Loucy (cell line): Measurements from ENCODE around the gene HCRT.

Source experiments
- H2AFZ ChIP-seq: fragments of 200-600 bp; sonication (generic); 2 replicates; pipeline ENCODE4 v1.6.0; 2016; ENCODE audit warnings: antibody characterized with exemption, mild to moderate bottlenecking, low read length, moderate library complexity
- H3F3A ChIP-seq: fragments of 200-600 bp; 2 replicates; pipeline ENCODE4 v1.6.0; 2016; ENCODE audit warnings: antibody characterized with exemption, low read depth, mild to moderate bottlenecking
- H3K27me3 ChIP-seq: fragments of 200-600 bp; sonication (generic); 2 replicates; pipeline ENCODE4 v1.6.1; 2014; ENCODE audit warnings: low read length, mild to moderate bottlenecking; ENCODE audit not compliant: insufficient read depth, poor library complexity, severe bottlenecking
- H3K36me3 ChIP-seq: fragments of 200-600 bp; sonication (generic); 2 replicates; pipeline ENCODE4 v1.6.1; 2016; ENCODE audit warnings: low read length; ENCODE audit not compliant: insufficient read depth
- H3K4me1 ChIP-seq: fragments of 200-600 bp; sonication (generic); 2 replicates; pipeline ENCODE4 v1.5.1; 2014; ENCODE audit warnings: low read length, mild to moderate bottlenecking; ENCODE audit not compliant: insufficient read depth, poor library complexity, severe bottlenecking
- H3K4me2 ChIP-seq: fragments of 200-600 bp; sonication (generic); 2 replicates; pipeline ENCODE4 v1.6.0; 2014; ENCODE audit warnings: antibody characterized with exemption, low read length, low read depth, mild to moderate bottlenecking; ENCODE audit not compliant: poor library complexity, severe bottlenecking
- H3K4me3 ChIP-seq: fragments of 200-600 bp; sonication (generic); 2 replicates; pipeline ENCODE4 v1.5.1; 2014; ENCODE audit warnings: low read length, mild to moderate bottlenecking, mixed read lengths; ENCODE audit not compliant: poor library complexity, severe bottlenecking
- H3K79me2 ChIP-seq: fragments of 200-600 bp; sonication (generic); 2 replicates; pipeline ENCODE4 v1.6.1; 2014; ENCODE audit warnings: low read length; ENCODE audit not compliant: insufficient read depth
- H3K9ac ChIP-seq: fragments of 200-600 bp; sonication (generic); 2 replicates; pipeline ENCODE4 v1.6.0; 2014; ENCODE audit warnings: mild to moderate bottlenecking, low read depth, low read length, moderate library complexity; ENCODE audit not compliant: poor library complexity, severe bottlenecking
- H3K9me2 ChIP-seq: fragments of 200-600 bp; sonication (generic); replicated peaks from 2 replicates; pipeline ENCODE4 v1.6.1; 2016; ENCODE audit warnings: low read depth, low read length, mixed read lengths
- H3K9me3 ChIP-seq: fragments of 200-600 bp; sonication (generic); 2 replicates; pipeline ENCODE4 v1.6.1; 2014; ENCODE audit warnings: mild to moderate bottlenecking, antibody characterized with exemption, low read length, low read depth; ENCODE audit not compliant: insufficient read depth
- H4K20me1 ChIP-seq: fragments of 200-600 bp; sonication (generic); 2 replicates; pipeline ENCODE4 v1.6.0; 2014; ENCODE audit warnings: antibody characterized with exemption, low read length, mild to moderate bottlenecking; ENCODE audit not compliant: insufficient read depth, poor library complexity, severe bottlenecking
- EZH2phosphoT487 ChIP-seq: fragments of 200-600 bp; IDR thresholded peaks from 2 replicates; pipeline ENCODE4 v1.6.1; 2018; ENCODE audit warnings: antibody characterized with exemption, mild to moderate bottlenecking, moderate library complexity, borderline replicate concordance
- TF ChIP-seq, protein P1 (sequence below): fragments of 200-600 bp; sonication (generic); conservative IDR thresholded peaks from 2 replicates; pipeline ENCODE4 v1.5.1; 2014; ENCODE audit warnings: mild to moderate bottlenecking, antibody characterized with exemption, low read length

The HCRT gene

DNA sequence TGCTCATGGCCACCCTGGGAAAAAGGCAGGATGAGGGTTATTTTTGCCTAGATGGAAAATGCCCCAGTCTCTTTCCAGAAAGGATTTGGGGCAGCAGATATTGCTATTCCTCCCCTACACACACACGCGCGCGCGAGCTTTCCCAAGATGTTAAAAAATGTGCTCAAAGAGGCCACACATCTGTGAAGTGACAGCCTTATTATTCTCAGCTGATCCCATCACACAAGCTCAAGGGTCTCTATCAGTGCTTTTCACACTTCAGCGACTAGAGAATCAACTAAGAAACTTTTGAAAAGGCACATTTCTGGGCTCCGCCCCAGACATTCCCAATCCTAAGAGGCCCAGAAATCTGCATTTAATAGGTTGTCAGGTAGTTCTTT lies 24.7 kb downstream of the HCRT start:
- Histone ChIP-seq H3K4me1 (no peaks in the 10 kb centered on the region), H4K20me1 (no peaks in the 10 kb centered on the region), H3K79me2 (no peaks in the 10 kb centered on the region), H3K36me3 (no peaks in the 10 kb centered on the region), H3K4me3 (no peak overlapping the region), H3K9ac (no peak overlapping the region), H3K9me3 (no peaks in the 10 kb centered on the region), H3K9me2 (no peaks in the 10 kb centered on the region), H3K4me2 (no peak overlapping the region), H2AFZ (no peak overlapping the region), H3K27me3 (no peaks in the 10 kb centered on the region), H3F3A (no peaks in the 10 kb centered on the region)
- TF ChIP-seq EZH2phosphoT487 = no peak
- TF ChIP-seq, protein P1, sequence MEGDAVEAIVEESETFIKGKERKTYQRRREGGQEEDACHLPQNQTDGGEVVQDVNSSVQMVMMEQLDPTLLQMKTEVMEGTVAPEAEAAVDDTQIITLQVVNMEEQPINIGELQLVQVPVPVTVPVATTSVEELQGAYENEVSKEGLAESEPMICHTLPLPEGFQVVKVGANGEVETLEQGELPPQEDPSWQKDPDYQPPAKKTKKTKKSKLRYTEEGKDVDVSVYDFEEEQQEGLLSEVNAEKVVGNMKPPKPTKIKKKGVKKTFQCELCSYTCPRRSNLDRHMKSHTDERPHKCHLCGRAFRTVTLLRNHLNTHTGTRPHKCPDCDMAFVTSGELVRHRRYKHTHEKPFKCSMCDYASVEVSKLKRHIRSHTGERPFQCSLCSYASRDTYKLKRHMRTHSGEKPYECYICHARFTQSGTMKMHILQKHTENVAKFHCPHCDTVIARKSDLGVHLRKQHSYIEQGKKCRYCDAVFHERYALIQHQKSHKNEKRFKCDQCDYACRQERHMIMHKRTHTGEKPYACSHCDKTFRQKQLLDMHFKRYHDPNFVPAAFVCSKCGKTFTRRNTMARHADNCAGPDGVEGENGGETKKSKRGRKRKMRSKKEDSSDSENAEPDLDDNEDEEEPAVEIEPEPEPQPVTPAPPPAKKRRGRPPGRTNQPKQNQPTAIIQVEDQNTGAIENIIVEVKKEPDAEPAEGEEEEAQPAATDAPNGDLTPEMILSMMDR = no peak

DNA sequence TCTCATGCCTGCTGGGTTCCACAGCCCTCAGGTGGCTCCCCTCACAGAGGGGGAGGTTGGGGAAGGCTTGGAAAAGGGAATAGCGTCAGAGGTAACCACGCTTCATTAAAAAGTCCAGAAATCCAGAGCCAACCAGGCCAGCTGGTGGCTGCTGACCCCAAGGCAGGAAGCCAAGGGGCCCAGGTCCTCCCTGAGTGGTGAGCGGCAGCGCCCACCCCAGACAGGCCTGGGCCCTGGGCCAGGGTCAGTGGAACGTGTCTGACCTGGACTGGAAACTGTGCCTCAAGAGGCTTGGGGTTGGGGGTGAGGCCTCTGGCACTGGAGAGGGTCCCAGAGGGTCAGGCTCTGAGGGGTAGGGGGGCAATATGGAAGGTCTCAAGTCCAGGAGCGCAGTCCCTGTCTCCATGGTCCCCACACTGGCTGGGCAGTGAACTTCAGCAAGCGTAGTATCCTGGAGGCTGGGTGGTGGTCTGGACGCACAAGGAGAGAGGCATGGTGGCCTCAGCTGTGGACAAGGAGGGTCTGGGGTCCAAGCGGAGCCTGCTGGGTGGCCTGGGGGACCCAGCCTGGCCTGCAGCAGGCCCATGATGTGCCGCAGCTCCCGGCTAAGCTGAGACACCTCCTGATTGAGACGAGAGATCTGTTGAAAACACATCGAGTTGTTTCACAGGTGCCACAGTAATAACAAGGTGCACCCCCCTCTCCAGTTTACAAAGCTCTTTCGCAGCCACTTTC lies 25.3 kb downstream of the HCRT start:
- Histone ChIP-seq H3K4me1 (no peaks in the 10 kb centered on the region), H3K4me2 (no peak overlapping the region), H3K27me3 (no peaks in the 10 kb centered on the region), H3K4me3 (no peak overlapping the region), H3K9me3 (no peaks in the 10 kb centered on the region), H3K79me2 (no peaks in the 10 kb centered on the region), H4K20me1 (no peaks in the 10 kb centered on the region), H3K9ac (no peak overlapping the region), H3K9me2 (no peaks in the 10 kb centered on the region), H3K36me3 (no peaks in the 10 kb centered on the region), H2AFZ (no peak overlapping the region), H3F3A (no peaks in the 10 kb centered on the region)
- TF ChIP-seq, protein P1 = no peak
- TF ChIP-seq EZH2phosphoT487 = no peak

DNA sequence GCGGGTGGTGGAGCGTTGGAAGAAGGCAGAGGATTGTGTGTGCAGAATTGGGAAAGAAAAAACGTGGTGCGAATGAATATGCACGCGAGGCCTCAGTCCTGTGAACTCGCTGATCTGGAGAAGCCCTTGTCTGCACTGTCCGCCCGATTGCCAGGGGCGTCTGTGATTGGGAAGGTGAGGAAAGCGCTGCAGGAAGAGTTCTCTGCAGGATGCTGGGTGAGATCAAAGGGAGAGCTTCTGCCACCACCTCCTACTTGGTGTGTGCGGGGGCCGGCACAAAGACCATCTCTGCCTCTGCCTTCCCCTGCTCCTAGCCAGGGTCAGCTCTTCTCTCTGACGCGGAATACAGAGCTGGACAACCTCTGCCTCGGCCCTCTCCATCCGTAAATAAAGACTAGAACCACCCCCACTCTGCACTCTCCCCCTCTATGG lies 29.6 kb downstream of the HCRT start:
- H4K20me1 ChIP-seq = peaks cover 29% of the 10 kb centered on the region
- TF ChIP-seq, protein P1 = no peak
- TF ChIP-seq EZH2phosphoT487 = no peak
- no peak overlapping the region for H3K4me2 ChIP-seq
- H3K4me1 ChIP-seq = peaks cover 32% of the 10 kb centered on the region
- H3K9ac ChIP-seq = no peak overlapping the region
- H2AFZ ChIP-seq = no peak overlapping the region
- no peaks in the 10 kb centered on the region for H3K27me3 ChIP-seq
- H3K9me2 ChIP-seq = no peaks in the 10 kb centered on the region
- no peaks in the 10 kb centered on the region for H3K36me3 ChIP-seq
- H3F3A ChIP-seq = no peaks in the 10 kb centered on the region
- H3K4me3 ChIP-seq = no peak overlapping the region
- H3K9me3 ChIP-seq = no peaks in the 10 kb centered on the region
- peaks cover 41% of the 10 kb centered on the region for H3K79me2 ChIP-seq
